22Rv1 (cell line): Measurements from ENCODE around the gene ENTHD1.

Experiments used
- ZFX ChIP-seq: fragments of 450-650 bp; IDR thresholded peaks from 2 replicates; pipeline ENCODE4 v1.6.1; 2017; ENCODE audit warnings: antibody characterized with exemption, borderline replicate concordance
- TF ChIP-seq, protein P1 (sequence below): fragments of 450-650 bp; IDR thresholded peaks from 2 replicates; pipeline ENCODE4 v1.5.1; 2017; ENCODE audit warnings: mild to moderate bottlenecking

GRCh38 chr22:39914584-39914983 is 21.0 kb upstream of the ENTHD1 start:
- TF ChIP-seq, protein P1, sequence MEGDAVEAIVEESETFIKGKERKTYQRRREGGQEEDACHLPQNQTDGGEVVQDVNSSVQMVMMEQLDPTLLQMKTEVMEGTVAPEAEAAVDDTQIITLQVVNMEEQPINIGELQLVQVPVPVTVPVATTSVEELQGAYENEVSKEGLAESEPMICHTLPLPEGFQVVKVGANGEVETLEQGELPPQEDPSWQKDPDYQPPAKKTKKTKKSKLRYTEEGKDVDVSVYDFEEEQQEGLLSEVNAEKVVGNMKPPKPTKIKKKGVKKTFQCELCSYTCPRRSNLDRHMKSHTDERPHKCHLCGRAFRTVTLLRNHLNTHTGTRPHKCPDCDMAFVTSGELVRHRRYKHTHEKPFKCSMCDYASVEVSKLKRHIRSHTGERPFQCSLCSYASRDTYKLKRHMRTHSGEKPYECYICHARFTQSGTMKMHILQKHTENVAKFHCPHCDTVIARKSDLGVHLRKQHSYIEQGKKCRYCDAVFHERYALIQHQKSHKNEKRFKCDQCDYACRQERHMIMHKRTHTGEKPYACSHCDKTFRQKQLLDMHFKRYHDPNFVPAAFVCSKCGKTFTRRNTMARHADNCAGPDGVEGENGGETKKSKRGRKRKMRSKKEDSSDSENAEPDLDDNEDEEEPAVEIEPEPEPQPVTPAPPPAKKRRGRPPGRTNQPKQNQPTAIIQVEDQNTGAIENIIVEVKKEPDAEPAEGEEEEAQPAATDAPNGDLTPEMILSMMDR: no peak
- no peak for TF ChIP-seq ZFX
